Cardiac muscle cell (in vitro differentiated cells and primary cell): Measurements from ENCODE around the gene ALKBH3. TPM values are rescaled to one million over a fixed set of nuclear protein-coding genes. Genes with fewer than 3 reads are reported as not detected.

Experiments
- DNase-seq, 2 donors: peaks; one replicate each; pipeline versions ENCODE4 v3.0.0 to v3.0.0-alpha.2; 2010 to 2017; ENCODE audit warnings: low read depth in 1 of 2, low spot score in 1 of 2
- H3K27ac ChIP-seq: fragments of 200-600 bp; sonication (generic); 2 replicates; pipeline ENCODE4 v1.5.1; 2016
- H3K27me3 ChIP-seq: fragments of 200-600 bp; sonication (generic); 2 replicates; pipeline ENCODE4 v1.6.0; 2016; ENCODE audit warnings: control low read depth
- H3K36me3 ChIP-seq: fragments of 200-600 bp; sonication (generic); 2 replicates; pipeline ENCODE4 v1.5.1; 2016; ENCODE audit warnings: control low read depth
- H3K4me1 ChIP-seq: fragments of 200-600 bp; sonication (generic); 2 replicates; pipeline ENCODE4 v1.8.1; 2017; ENCODE audit warnings: low read depth, mild to moderate bottlenecking, mixed run types
- H3K4me3 ChIP-seq: fragments of 200-600 bp; sonication (generic); 2 replicates; pipeline ENCODE4 v1.5.1; 2016; ENCODE audit warnings: mild to moderate bottlenecking
- H3K9me3 ChIP-seq: fragments of 200-600 bp; sonication (generic); 2 replicates; pipeline ENCODE4 v1.5.1; 2017; ENCODE audit warnings: low read depth, mild to moderate bottlenecking, control low read depth
- polyA plus RNA-seq: library from polyadenylated mRNA; unstranded; fragments of >200 nt; fragmentation: Nextera tagmentation; extraction: Ambion mirVana; gene quantifications from 2 replicates; pipeline ENCODE4 v1.2.1, GENCODE V29; 2016
- total RNA-seq: library from RNA; depleted of rRNA; stranded (reverse); fragments of >200 nt; gene quantifications from 2 replicates; pipeline ENCODE4 v1.2.3, GENCODE V29; 2016
- TF ChIP-seq, protein P1 (sequence below): IDR thresholded peaks from 2 replicates; pipeline ENCODE4 v1.5.1; 2012; ENCODE audit warnings: low read depth, mild to moderate bottlenecking, low read length

ALKBH3 gene
- total and polyA plus RNA-seq, 2 experiments from 2014 or later, result 25.0 to 26.4 TPM

DNA sequence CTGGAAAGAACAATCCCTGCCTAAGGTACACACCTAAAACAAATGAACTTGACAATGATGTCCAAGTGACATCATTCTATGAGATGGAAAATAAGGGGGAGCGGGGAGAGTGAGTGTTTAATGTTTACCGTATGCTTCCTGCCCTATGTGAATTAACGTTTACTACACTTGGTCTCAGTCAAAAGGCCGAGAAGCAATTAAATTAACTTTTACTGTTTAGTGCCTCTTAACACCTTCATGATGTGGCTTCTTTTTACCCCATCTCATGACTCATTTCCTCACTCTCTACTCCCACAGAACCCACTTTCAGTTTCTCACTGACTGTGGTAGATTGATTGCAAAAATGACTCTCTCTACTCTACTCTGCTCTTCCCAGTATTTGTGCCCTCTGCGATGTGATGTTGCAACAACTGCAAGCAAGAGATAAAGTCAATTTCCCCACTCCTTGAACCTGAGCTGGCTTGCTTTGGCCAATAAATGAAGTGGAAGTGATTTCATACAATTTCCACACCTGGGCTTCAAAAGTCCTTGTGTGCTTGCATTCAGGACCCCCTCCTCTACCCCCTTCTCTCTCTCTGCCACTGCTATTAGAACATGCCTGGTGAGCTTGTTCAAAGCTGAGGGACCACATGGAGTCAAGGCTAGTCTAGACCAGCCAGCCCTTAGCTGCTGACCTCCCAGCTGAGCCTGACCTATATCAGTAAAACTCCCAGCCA lies 11.6 kb upstream of the ALKBH3 start:
- no peaks in the 10 kb centered on the region for H3K36me3 ChIP-seq
- H3K27ac ChIP-seq, result no peak overlapping the region
- peak in 1 of 2 donors; percentile 94 for DNase-seq
- H3K4me1 ChIP-seq, result no peaks in the 10 kb centered on the region
- no peaks in the 10 kb centered on the region for H3K9me3 ChIP-seq
- peaks cover 59% of the 10 kb centered on the region for H3K27me3 ChIP-seq
- TF ChIP-seq, protein P1, sequence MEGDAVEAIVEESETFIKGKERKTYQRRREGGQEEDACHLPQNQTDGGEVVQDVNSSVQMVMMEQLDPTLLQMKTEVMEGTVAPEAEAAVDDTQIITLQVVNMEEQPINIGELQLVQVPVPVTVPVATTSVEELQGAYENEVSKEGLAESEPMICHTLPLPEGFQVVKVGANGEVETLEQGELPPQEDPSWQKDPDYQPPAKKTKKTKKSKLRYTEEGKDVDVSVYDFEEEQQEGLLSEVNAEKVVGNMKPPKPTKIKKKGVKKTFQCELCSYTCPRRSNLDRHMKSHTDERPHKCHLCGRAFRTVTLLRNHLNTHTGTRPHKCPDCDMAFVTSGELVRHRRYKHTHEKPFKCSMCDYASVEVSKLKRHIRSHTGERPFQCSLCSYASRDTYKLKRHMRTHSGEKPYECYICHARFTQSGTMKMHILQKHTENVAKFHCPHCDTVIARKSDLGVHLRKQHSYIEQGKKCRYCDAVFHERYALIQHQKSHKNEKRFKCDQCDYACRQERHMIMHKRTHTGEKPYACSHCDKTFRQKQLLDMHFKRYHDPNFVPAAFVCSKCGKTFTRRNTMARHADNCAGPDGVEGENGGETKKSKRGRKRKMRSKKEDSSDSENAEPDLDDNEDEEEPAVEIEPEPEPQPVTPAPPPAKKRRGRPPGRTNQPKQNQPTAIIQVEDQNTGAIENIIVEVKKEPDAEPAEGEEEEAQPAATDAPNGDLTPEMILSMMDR, result no peak
- no peak overlapping the region for H3K4me3 ChIP-seq

DNA sequence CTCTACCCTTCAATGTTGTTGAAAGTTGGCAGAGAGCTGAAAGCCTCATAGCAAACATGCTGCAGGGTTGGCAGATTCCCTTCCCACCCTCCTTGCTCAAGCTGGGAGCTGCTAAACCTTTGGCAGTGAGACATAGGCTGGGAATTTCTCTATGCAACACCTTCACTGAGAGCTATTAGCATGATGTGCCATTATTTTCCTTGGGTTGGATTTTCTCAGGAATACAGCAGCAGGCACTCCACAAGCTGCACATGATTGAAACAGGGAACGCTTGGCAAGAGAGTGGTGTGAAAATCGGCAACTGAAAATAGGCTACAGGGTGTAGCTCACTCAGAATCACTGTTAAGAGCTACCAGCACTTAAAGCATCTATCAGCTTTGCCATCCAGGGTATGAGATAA lies 9.6 kb upstream of the ALKBH3 start:
- Histone ChIP-seq H3K27me3 (peaks cover 80% of the 10 kb centered on the region), H3K4me1 (no peaks in the 10 kb centered on the region), H3K9me3 (no peaks in the 10 kb centered on the region), H3K4me3 (no peak overlapping the region), H3K27ac (no peak overlapping the region), H3K36me3 (no peaks in the 10 kb centered on the region)
- TF ChIP-seq, protein P1, result no peak
- DNase-seq, result no peak

DNA sequence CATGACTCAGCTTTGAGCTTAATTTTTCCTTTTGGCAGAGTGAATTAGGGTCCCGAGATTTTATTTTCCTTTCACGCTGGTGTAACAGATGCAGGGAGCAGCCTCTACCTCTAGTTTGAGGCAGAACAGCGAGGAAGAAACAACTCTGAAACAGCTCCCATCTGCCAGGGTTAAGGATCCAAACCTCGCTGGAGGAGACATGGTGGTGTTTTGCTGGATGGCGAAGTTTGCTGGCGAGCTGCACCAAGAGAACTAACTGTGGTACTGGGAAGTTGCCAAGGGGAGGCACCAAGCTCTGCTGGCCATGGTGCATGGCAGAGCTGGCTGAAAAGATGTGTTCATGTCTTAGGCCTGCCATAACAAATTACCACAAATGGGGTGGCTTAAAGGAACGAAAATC lies 7.6 kb upstream of the ALKBH3 start:
- Histone ChIP-seq H3K27ac (no peak overlapping the region), H3K4me3 (no peak overlapping the region), H3K36me3 (no peaks in the 10 kb centered on the region), H3K27me3 (peaks cover 94% of the 10 kb centered on the region), H3K4me1 (no peaks in the 10 kb centered on the region), H3K9me3 (no peaks in the 10 kb centered on the region)
- TF ChIP-seq, protein P1, result no peak
- no peak for DNase-seq

DNA sequence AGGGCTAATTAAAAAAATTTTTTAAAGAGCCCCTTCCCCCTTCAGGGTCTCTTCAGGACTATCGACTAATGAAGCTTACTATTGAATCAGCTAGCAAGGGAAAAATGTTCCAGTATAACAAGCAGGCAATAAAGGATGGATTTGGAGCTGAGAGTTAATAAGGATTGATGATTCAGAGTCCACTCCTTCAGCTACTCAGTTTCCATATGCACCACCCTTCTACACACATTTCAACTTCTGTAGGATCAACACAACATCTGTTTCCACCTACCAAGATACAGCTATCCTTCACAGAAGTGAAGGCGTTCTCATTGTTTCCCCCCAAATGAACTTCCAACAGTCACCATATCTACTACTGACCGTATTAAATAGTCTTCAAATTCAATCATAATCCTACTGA lies 6.6 kb upstream of the ALKBH3 start:
- Histone ChIP-seq H3K36me3 (no peaks in the 10 kb centered on the region), H3K9me3 (no peaks in the 10 kb centered on the region), H3K4me1 (no peaks in the 10 kb centered on the region), H3K27me3 (peaks cover 95% of the 10 kb centered on the region), H3K27ac (no peak overlapping the region), H3K4me3 (no peak overlapping the region)
- TF ChIP-seq, protein P1, result no peak
- no peak for DNase-seq

DNA sequence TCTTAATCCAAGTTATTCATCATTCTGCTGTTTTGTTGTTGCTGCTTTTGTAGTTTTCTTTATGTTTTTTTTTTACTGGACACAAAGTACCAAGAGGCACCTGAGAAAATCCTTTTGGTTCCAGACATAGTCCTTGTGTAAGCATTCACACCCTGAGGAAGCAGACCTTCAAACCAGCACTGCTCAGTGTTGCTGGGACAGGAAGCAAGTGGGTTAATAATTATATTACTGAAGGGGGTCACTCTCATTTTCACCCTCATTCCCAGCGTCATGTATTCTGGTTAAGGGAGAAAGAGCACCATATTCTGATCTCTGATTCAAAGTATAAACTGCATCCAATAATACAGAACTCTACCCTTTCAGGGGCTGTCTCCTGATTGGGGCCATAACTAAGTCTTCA lies 5.9 kb upstream of the ALKBH3 start:
- H3K27me3 ChIP-seq, result peaks cover 95% of the 10 kb centered on the region

More for the DNA sequence above, 5.9 kb upstream of the ALKBH3 start:
- H3K36me3 ChIP-seq, result no peaks in the 10 kb centered on the region
- H3K27ac ChIP-seq, result no peak overlapping the region
- no peak overlapping the region for H3K4me3 ChIP-seq
- TF ChIP-seq, protein P1, result no peak
- H3K4me1 ChIP-seq, result no peaks in the 10 kb centered on the region
- no peak for DNase-seq
- no peaks in the 10 kb centered on the region for H3K9me3 ChIP-seq
